Activated T-cell treated with anti-CD3 and anti-CD28 coated beads for 48 hours (primary cell): ENCODE data around the gene N4BP3.

Experiments
- DNase-seq: peaks from one replicate; pipeline ENCODE4 v3.0.0-alpha.2; 2020; ENCODE audit warnings: low read depth

The N4BP3 gene

GRCh38 chr5:178150977-178151734, 37.8 kb downstream of the N4BP3 start:
- DNase-seq, result no peak

DNA sequence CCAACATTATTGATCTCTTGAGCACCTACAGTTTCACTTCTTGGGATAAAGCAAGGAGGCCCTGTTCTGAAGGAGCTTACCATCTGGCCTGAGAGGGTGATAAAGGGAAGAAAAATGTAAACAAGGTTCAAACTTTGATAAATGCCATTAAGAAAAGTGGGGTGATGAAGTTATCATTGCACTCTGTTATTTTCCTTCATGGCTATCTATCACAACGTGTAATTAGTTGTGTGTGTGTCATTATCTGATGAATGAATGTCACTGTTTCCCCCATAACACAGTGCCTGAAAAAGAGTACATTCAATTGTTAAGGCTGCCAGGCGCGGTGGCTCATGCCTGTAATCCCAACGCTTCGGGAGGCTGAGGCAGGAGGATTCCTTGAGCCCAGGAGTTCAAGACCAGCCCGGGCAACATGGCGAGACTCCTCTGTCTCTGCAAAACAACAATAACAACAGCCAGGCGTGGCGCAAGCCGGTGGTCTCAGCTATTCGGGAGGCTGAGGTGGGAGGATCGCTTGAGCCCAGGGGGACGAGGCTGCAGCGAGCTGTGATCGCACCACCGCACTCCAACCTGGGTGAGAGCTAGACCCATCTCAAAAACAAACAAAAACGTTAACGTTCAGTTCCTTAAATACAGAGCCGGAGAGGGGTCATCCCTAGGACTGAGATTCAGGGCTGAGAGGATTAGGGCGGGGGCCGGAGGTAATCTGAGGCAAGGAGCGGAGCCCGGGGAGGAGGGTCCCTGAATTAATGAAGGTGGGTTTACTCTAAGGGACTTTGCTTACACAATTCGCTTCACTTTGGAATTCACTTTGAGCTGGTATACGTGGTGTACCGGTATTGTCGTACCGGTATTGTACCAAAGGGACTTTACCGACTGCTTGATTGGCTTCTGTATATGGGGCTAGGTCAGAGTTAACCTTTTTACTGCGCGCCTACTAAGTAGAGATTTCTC, 39.4 kb downstream of the N4BP3 start:
- DNase-seq, result no peak

DNA sequence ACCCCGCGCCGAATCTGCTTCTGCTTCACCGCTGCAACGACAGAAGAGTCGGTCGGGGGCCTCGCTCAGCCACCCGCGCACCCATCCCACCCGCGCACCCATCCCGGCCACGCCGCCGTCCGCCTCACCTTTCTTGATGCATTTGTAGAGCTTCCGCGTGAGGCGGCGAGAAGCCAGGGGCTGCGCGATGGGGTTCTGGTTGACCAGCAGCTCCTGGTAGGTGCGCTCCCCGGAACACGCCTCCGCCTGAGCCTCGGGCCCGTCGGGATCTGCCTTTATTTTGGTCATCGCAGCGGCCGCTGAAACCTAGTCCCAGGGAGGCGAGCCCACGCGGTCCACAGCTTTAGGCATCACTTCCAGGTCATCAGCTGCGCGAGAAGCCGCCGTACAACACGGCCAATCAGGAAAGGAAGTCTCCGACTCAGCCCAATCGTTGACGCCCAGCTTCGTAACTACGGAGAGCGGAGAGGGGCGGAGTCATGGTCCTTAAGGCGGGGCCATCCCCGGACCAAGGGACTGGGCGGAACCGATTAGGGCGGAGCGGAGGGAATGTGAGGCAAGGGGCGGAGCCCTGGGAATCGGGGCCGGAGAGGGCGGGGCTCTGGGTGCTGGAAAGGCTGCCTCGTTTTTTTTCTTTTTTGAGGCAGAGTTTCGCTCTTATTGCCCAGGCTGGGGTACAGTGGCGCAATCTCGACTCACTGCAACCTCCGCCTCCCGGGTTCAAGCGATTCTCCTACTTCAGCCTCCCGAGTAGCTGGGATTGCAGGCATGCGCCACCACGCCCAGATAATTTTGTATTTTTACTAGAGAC, 40.4 kb downstream of the N4BP3 start, which contains the start of gene NHP2:
TSS of gene NHP2 (minus strand) at position 356 of the 811 bp plus-strand sequence. CDS start at position 288, 68 bp downstream.
- DNase-seq, result peak; percentile 98

- DNase-seq, result no peak
Observed at GRCh38 chr5:178155065-178155464, 41.7 kb downstream of the N4BP3 start.

DNA sequence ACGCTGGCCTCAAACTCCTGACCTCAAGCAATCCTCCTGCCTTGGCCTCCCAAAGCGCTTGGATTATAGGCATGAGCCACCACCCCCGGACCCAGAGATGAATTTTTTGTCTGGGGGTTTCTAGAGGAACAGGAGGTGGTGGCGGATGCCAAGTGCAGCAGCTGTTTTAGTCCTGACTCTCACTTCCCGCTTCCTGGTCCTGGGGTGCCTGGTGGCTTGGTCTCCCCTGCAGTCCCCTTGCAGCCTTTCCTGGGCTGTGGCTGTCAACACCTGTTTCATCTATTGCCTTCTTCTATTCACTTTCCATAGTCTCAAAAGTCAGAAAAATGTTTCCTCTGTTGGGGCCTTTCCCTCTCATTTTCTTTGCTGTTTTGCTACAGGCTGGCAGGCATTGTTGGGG, 46.8 kb downstream of the N4BP3 start:
- DNase-seq, result no peak

DNA sequence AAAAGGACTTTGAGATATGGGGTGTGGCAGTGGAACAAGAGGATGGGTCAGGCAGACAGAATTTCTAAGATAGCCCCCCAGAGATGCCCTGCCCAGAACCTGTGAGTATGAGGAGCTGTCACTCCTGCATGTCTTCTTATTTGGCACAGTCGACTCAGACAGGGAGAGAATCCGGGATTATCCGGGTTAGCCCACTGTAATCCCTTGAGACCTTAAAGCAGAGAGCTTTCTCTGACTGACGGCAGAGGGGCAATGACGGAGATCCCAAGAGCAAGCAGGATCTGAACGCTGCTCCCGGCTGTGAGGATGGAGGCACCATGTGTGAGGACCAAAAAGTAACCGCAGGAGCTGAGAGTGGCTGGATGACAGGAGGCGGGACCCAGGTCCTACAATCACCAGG, 49.1 kb downstream of the N4BP3 start:
- DNase-seq, result no peak

DNA sequence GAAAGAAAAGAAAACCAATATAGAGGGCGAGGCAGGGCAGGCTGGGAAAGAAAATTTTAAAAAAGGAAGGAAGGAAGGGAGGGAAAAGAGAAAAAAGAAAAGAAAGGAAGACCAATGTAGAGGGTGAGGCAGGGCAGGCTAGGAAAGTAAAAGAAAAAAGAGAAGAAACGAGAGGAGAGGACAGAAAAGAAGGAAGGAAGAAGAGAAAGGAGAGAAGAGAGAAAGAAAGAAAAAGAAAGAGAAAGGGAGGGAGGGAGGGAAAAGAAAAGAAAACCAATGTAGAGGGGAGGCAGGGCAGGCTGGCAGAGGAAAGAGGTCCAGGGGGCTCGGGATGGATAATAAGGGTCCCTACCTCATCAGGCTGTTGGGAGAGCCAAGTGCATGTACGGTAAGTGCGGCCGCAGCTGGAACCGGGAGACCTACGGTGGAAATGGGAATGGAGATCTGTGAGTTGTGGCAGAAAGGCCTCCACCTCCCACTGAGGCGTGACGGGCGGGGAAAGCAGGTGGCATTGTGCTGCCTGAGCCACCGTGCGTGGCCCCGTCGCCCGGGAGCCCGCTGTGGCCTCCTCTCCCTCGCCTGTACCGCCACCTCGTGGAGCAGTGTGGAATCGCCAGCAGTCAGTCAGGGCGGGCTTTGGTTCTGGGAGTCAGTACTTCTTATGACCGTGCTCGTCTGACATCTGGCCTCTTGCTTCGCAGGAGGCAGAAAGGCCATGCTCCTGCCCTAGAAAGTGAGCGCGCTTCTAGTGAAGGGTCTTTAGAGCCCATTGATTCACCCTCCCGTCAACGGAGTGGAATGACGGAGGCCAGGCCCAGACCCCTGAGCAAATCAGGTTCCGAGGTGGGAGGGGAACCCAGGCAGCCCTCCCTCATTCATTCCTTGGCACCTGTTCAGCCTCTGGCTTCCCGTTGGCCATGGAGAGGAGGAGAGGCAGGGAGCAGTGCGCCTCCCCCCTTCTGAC, 50.7 kb downstream of the N4BP3 start:
- peak; percentile 92 for DNase-seq

DNA sequence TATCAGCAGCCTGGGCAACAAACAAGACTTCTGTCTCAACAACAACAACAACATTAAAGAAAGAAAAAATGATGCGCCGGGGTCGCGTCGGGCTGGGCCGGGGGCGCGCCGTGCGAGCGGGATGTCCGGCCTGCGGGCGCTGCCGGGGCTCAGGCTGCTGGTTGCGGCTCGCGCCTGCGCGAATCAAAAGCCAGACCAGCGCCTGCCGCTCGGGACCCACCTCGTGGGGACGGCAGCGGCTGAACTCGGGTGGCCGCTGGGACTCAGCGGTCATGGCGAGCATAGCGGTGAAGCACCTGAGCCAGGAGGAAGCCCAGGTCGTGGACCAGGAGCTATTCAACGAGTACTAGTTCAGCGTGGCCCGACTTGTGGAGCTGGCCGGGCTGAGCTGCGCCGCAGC, 52.2 kb downstream of the N4BP3 start:
- DNase-seq, result no peak

DNA sequence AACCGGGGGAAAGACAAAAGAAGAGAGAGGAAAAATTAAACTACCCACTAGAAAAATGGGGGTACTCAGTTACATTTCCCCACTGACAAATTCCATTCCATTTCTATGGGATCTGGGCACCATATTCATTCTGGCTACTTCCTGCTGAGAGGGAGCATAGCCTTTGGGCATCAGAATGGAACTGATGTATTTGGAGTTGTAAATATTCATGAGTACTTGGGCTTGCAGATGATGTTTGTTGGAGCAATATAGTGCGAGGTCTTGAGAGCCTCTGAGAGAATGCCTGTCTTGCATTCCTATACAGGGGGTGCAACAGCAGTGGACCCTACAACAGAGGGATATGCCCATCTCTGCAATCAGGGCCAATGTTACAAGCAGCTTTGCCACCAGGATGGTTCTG, 57.1 kb downstream of the N4BP3 start:
- no peak for DNase-seq

DNA sequence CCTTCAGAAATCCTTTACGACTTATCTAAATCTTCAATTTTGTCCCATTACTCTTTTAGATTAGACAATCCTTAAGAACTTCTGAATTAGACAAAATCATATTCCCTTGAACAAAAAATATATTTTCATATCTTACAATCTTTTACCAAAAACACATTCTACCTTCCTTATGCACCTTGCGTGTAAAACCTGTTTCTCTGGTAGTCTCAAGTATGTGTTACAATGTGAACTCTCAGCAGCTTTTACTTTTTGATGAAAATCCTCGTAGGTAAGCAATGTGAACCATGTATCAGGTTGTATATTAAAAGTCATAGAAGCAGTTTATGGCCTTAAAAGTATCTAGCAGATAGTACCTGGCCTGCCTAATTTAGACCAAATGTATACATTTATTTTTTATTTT, 61.1 kb downstream of the N4BP3 start:
- DNase-seq, result no peak
